VCaP (cell line): Measurements from ENCODE around the gene C22orf23.

Experiments used
- H3K27ac ChIP-seq: fragments of 450-650 bp; 2 replicates; pipeline ENCODE4 v1.5.1; 2017
- TF ChIP-seq, protein P1 (sequence below): fragments of 450-650 bp; conservative IDR thresholded peaks from 2 replicates; pipeline ENCODE4 v1.5.1; 2017; ENCODE audit warnings: mild to moderate bottlenecking, moderate library complexity

Gene C22orf23

DNA sequence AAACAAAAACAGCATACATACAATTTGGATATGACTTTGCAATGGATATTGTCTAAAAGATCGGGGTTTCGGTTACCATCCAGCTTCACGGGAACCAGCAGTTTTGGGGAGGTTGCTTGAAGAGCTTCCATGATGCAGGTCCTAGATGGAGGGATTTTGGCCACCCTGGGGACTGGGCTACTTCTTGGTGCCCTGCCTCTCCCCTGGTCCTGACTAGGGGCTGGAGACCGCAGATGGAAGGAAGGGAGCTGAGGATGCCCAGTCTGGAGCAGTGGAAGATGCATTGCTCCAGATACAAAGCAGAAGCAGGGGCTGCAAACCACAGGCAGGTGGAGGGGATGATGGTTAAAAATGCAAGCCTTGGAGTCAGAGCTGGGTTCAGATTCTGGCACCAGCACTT lies 17.5 kb upstream of the C22orf23 start:
- no peak overlapping the region for H3K27ac ChIP-seq
- TF ChIP-seq, protein P1, sequence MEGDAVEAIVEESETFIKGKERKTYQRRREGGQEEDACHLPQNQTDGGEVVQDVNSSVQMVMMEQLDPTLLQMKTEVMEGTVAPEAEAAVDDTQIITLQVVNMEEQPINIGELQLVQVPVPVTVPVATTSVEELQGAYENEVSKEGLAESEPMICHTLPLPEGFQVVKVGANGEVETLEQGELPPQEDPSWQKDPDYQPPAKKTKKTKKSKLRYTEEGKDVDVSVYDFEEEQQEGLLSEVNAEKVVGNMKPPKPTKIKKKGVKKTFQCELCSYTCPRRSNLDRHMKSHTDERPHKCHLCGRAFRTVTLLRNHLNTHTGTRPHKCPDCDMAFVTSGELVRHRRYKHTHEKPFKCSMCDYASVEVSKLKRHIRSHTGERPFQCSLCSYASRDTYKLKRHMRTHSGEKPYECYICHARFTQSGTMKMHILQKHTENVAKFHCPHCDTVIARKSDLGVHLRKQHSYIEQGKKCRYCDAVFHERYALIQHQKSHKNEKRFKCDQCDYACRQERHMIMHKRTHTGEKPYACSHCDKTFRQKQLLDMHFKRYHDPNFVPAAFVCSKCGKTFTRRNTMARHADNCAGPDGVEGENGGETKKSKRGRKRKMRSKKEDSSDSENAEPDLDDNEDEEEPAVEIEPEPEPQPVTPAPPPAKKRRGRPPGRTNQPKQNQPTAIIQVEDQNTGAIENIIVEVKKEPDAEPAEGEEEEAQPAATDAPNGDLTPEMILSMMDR = no peak

DNA sequence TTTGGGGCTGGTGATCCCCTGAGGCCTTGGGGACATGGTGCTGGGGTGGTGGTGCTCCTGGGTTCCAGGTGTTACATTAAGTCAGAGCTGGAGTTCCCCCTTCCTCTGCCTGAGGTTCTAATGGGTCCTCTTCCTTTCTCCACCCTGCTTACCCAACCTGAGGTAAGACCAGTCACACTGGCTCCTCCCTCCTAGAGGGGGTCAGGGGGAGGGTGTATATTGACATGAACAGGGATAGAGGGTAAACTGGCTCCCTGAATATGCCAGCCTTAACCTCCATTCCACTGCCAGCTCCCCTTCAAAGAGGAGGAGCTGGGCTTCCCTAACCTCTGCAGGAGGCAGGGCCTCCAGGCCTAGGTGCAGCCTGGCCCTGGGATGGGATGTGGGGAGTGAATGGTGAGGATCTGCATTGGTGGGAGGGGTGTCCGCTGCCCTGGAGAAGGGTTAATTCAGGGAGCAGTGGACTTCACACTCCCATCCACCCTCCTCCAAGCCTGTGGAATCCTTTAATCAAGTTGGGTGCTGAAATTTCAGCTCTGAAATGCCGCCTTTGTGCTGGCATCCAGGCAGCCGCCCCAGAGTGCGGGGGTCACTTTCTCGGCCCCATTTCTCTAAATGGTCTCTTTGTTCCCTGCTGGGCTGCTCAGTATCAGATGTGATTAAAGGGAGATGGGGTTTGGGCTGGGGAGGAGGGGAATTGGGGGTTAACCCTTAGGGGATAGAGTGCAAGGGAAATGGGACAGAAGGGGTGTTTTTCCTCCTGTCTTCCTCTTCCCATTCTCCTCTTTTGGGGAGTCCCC lies 15.3 kb upstream of the C22orf23 start:
- TF ChIP-seq, protein P1 = no peak
- H3K27ac ChIP-seq = no peak overlapping the region

GRCh38 chr22:37967637-37968451 lies 14.4 kb upstream of the C22orf23 start:
- TF ChIP-seq, protein P1 = no peak
- no peak overlapping the region for H3K27ac ChIP-seq

DNA sequence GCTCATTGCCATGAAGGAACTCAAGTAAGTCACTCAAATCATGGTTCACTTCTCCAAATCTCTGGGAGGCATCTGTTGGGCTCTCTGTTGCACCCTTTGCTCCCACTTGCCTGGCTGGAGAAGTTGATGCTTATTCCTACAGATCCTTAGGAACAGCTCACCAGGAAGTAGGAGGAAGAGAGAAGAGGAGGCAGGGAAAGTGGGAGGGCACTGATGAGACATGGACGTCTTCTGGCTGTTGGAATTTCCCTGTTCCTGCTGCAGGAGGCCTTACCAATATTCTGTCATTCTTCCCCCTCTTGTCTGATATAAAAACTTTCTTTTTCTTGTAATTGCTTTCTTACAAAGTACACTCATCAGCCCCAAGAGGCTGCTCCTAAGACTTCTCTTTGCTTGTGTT lies 13.7 kb upstream of the C22orf23 start:
- TF ChIP-seq, protein P1 = no peak
- no peak overlapping the region for H3K27ac ChIP-seq

DNA sequence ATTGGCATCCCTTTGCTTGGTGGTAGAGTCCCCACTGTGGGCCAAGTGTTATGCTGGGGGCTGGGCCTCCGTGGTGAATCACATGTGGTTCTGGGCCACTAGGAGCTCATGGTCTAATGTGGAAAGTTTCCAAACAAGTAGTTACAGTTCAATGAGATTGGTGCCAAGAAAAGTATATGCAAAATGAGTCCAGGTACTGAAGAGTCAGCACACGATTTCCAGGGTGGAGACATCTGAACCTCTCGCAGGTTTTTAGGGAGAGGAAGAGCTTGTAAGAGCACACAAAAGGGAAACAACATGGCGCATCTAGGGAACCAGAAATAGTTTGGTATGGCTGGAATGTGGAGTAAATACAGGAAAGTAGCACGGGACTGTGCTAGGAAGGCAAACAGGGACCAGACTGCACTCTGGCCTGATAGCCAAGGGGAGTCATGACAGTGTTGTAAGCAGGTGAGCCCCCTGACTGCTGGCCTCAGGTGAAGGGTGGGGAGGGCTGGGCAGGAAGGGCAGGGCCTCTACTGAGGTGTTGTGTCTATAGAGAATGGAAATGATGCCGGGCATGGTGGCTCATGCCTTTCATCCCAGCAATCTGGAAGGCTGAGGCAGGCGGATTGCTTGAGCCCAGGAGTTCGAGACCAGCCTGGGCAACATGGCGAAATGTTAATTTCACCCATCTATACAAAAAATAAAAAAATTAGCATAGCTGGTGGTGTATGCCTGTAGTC lies 12.7 kb upstream of the C22orf23 start:
- no peak overlapping the region for H3K27ac ChIP-seq
- TF ChIP-seq, protein P1 = no peak

DNA sequence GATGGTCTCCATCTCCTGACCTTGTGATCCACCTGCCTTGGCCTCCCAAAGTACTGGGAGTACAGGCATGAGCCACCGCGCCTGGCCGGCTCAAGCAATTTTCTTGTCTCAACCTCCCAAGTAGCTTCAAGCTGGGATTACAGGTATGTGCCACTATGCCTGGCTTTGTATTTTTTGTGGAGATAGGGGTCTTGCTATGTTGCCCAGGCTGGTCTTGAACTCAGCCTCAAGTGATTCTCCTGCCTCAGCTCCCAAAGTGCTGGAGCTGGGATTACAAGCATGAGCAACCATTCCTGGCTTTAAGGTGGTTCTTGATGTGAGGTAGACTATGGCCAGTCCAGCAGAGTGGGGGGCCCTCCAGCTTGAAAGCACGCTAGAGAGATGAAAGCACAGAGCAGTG lies 7.7 kb upstream of the C22orf23 start:
- no peak overlapping the region for H3K27ac ChIP-seq
- TF ChIP-seq, protein P1 = no peak
